Testis (tissue), 2 donors: Measurements from ENCODE around the gene GRIA1.

Source experiments
- POLR2A ChIP-seq: fragments of 450-650 bp; IDR thresholded peaks from one replicate; pipeline ENCODE4 v1.6.1; 2017; ENCODE audit warnings: antibody characterized with exemption, mild to moderate bottlenecking, moderate library complexity
- TF ChIP-seq, protein P1 (sequence below), 3 experiments: fragments of 450-650 bp in 2 of 3; fragments of 200-600 bp in 1 of 3; sonication (generic) in 1 of 3; IDR thresholded peaks; one replicate each; pipeline ENCODE4 v1.5.1; 2016 to 2019; ENCODE audit warnings: antibody characterized with exemption in 3 of 3, mild to moderate bottlenecking in 2 of 3, moderate library complexity in 1 of 3

DNA sequence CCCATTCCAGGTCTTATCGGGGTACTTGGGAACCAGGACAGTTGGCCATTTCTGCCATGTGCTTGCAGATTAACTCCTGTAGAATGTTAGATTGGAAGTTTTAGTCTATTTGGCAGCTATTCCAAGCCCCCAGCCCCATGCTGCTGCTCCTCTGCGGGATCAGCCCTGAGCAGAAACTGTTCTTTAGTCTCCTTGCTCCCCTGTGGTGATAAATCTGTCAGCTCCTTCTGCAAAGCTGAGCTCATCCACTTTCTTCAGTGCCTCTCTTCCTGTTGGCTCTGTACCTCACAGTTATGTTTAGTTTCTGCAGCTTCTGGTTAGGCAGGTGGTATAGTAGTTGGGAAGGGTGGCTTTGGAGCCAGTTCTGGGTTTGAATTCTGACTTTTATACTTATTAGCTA is 170.4 kb downstream of the GRIA1 start:
- TF ChIP-seq, protein P1, sequence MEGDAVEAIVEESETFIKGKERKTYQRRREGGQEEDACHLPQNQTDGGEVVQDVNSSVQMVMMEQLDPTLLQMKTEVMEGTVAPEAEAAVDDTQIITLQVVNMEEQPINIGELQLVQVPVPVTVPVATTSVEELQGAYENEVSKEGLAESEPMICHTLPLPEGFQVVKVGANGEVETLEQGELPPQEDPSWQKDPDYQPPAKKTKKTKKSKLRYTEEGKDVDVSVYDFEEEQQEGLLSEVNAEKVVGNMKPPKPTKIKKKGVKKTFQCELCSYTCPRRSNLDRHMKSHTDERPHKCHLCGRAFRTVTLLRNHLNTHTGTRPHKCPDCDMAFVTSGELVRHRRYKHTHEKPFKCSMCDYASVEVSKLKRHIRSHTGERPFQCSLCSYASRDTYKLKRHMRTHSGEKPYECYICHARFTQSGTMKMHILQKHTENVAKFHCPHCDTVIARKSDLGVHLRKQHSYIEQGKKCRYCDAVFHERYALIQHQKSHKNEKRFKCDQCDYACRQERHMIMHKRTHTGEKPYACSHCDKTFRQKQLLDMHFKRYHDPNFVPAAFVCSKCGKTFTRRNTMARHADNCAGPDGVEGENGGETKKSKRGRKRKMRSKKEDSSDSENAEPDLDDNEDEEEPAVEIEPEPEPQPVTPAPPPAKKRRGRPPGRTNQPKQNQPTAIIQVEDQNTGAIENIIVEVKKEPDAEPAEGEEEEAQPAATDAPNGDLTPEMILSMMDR (IDR thresholded peaks at IDR 0.05), result no peak
- TF ChIP-seq POLR2A, result no peak
